ENCODE measurements around the gene SPATA6L. TPM values are rescaled to one million over a fixed set of nuclear protein-coding genes. Genes with fewer than 3 reads are reported as not detected.

The SPATA6L gene
- polyA plus RNA-seq, 1 of the 3 experiments (the other 2 are of a cell fraction), result 0.44 TPM

GRCh38 chr9:4669890-4670289 lies 3.6 kb upstream of the SPATA6L start (continued):
- TF ChIP-seq, protein P1, sequence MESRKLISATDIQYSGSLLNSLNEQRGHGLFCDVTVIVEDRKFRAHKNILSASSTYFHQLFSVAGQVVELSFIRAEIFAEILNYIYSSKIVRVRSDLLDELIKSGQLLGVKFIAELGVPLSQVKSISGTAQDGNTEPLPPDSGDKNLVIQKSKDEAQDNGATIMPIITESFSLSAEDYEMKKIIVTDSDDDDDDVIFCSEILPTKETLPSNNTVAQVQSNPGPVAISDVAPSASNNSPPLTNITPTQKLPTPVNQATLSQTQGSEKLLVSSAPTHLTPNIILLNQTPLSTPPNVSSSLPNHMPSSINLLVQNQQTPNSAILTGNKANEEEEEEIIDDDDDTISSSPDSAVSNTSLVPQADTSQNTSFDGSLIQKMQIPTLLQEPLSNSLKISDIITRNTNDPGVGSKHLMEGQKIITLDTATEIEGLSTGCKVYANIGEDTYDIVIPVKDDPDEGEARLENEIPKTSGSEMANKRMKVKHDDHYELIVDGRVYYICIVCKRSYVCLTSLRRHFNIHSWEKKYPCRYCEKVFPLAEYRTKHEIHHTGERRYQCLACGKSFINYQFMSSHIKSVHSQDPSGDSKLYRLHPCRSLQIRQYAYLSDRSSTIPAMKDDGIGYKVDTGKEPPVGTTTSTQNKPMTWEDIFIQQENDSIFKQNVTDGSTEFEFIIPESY (IDR thresholded peaks at IDR 0.05; ENCODE audit: borderline replicate concordance, low read depth), result no peak
- TF ChIP-seq GATA2 (CRISPR knock-in tag; IDR thresholded peaks at IDR 0.05) (no peak), FOXM1 (IDR thresholded peaks at IDR 0.05; ENCODE audit: low read depth) (no peak), USF1 (IDR thresholded peaks at IDR 0.05; ENCODE audit: borderline replicate concordance, low read depth) (no peak), GABPA (IDR thresholded peaks at IDR 0.05; ENCODE audit: low read depth) (no peak), EP300 (IDR thresholded peaks at IDR 0.05; ENCODE audit: borderline replicate concordance in 1 of 2, low read depth in 1 of 2, low read length in 1 of 2) (no peak), SMC3 (IDR thresholded peaks at IDR 0.05; ENCODE audit: low read depth, low read length) (no peak)
- TF ChIP-seq, protein P2, sequence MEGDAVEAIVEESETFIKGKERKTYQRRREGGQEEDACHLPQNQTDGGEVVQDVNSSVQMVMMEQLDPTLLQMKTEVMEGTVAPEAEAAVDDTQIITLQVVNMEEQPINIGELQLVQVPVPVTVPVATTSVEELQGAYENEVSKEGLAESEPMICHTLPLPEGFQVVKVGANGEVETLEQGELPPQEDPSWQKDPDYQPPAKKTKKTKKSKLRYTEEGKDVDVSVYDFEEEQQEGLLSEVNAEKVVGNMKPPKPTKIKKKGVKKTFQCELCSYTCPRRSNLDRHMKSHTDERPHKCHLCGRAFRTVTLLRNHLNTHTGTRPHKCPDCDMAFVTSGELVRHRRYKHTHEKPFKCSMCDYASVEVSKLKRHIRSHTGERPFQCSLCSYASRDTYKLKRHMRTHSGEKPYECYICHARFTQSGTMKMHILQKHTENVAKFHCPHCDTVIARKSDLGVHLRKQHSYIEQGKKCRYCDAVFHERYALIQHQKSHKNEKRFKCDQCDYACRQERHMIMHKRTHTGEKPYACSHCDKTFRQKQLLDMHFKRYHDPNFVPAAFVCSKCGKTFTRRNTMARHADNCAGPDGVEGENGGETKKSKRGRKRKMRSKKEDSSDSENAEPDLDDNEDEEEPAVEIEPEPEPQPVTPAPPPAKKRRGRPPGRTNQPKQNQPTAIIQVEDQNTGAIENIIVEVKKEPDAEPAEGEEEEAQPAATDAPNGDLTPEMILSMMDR (IDR thresholded peaks at IDR 0.05), result no peak

GRCh38 chr9:4668604-4669003 lies 2.3 kb upstream of the SPATA6L start:
- TF ChIP-seq FOXM1 (IDR thresholded peaks at IDR 0.05; ENCODE audit: low read depth) (no peak), FOSL2 (IDR thresholded peaks at IDR 0.05; ENCODE audit: borderline replicate concordance, low read depth) (no peak), POLR2AphosphoS5 (IDR thresholded peaks at IDR 0.05; ENCODE audit: low read depth, low read length) (no peak), NRF1 (IDR thresholded peaks at IDR 0.05; ENCODE audit: low read depth, low read length) (no peak), IRF3 (IDR thresholded peaks at IDR 0.05; ENCODE audit: low read depth, low read length) (no peak), FOXJ3 (CRISPR knock-in tag; IDR thresholded peaks at IDR 0.05) (no peak), SMC3 (IDR thresholded peaks at IDR 0.05; ENCODE audit: low read depth, low read length) (no peak), ELF1 (IDR thresholded peaks at IDR 0.05) (no peak), GATA2 (CRISPR knock-in tag; IDR thresholded peaks at IDR 0.05) (no peak)
- TF ChIP-seq, protein P3, sequence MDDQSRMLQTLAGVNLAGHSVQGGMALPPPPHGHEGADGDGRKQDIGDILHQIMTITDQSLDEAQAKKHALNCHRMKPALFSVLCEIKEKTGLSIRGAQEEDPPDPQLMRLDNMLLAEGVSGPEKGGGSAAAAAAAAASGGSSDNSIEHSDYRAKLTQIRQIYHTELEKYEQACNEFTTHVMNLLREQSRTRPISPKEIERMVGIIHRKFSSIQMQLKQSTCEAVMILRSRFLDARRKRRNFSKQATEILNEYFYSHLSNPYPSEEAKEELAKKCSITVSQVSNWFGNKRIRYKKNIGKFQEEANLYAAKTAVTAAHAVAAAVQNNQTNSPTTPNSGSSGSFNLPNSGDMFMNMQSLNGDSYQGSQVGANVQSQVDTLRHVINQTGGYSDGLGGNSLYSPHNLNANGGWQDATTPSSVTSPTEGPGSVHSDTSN (IDR thresholded peaks at IDR 0.05), result no peak
- TF ChIP-seq, protein P4, sequence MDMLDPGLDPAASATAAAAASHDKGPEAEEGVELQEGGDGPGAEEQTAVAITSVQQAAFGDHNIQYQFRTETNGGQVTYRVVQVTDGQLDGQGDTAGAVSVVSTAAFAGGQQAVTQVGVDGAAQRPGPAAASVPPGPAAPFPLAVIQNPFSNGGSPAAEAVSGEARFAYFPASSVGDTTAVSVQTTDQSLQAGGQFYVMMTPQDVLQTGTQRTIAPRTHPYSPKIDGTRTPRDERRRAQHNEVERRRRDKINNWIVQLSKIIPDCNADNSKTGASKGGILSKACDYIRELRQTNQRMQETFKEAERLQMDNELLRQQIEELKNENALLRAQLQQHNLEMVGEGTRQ (IDR thresholded peaks at IDR 0.05; ENCODE audit: borderline replicate concordance, low read depth, low read length), result no peak
- TF ChIP-seq, protein P1 (IDR thresholded peaks at IDR 0.05; ENCODE audit: borderline replicate concordance, low read depth), result no peak
- no peak overlapping the region for H3K27ac ChIP-seq (ENCODE audit: low read depth in 2 of 2, low read length in 1 of 2)
- DNase-seq, result no peak
- ChIA-PET CTCF (interaction anchor here (0.8 kb wide), 1 partner anchor 12 kb away, joined by 3 read pairs; no protein-coding TSS in a partner anchor), POLR2A (no interaction called here)
- no peak overlapping the region for H2AFZ ChIP-seq (ENCODE audit: low read depth)
- 83% methylated on average over 2 of the region's 2 CpGs for WGBS (ENCODE audit: low lambda C conversion rate)
- H3K4me2 ChIP-seq, result no peak overlapping the region
- H3K79me2 ChIP-seq (ENCODE audit: insufficient read depth), result 0 out of 2 replicates have a peak, but pooled peaks cover 5% of the 10 kb centered on the region
- H3K36me3 ChIP-seq (replicated peaks in 1 of 2; ENCODE audit: control insufficient read depth in 1 of 2, insufficient read depth in 2 of 2, low read length in 1 of 2), result no peaks in the 10 kb centered on the region
- H3K9me3 ChIP-seq, result no peaks in the 10 kb centered on the region
- no peaks in the 10 kb centered on the region for H4K20me1 ChIP-seq (ENCODE audit: insufficient read depth)
- H3K4me3 ChIP-seq (ENCODE audit: low read depth in 2 of 2, low read length in 1 of 2), result no peak overlapping the region
- peaks cover 0 to 20% of the 10 kb centered on the region in 2 experiments; a peak in 3 of 4 replicates for H3K4me1 ChIP-seq (ENCODE audit: control insufficient read depth in 1 of 2, insufficient read depth in 2 of 2, low read depth in 1 of 2, low read length in 1 of 2)
- no peak overlapping the region for H3K9ac ChIP-seq
- no peaks in the 10 kb centered on the region for H3K27me3 ChIP-seq (ENCODE audit: insufficient read depth)
- no peaks in the 10 kb centered on the region for H3K9me2 ChIP-seq
- H3F3A ChIP-seq (replicated peaks; ENCODE audit: insufficient read depth), result peaks cover 4% of the 10 kb centered on the region

Measured in SK-N-SH (cell line).